K562 (cell line): ENCODE results near the gene ACLY. TPM values are rescaled to one million over a fixed set of nuclear protein-coding genes. Genes with fewer than 3 reads are reported as not detected.
A peak's percentile ranks its signal among the peaks of the same experiment; 100 is the strongest.

Experiments
- ARHGAP35 ChIP-seq: fragments of 450-650 bp; IDR thresholded peaks from 2 replicates; pipeline ENCODE4 v1.6.1; 2018; ENCODE audit not compliant: partially characterized antibody
- CREBBP ChIP-seq: IDR thresholded peaks from one replicate; pipeline ENCODE4 v1.6.1; 2012; ENCODE audit warnings: low read depth, mild to moderate bottlenecking, control low read depth, inconsistent platforms, low read length
- DPF2 ChIP-seq: fragments of 450-650 bp; IDR thresholded peaks from 2 replicates; pipeline ENCODE4 v1.6.1; 2016
- E2F3 ChIP-seq: fragments of 250-450 bp; sonication (Bioruptor Pico); IDR thresholded peaks from 2 replicates; pipeline ENCODE4 v1.4.0; 2020; ENCODE audit warnings: mild to moderate bottlenecking
- E2F6 ChIP-seq, 2 experiments: IDR thresholded peaks; 2 replicates each; pipeline ENCODE4 v1.6.1; 2011; ENCODE audit warnings: borderline replicate concordance in 1 of 2, control low read depth in 1 of 2, low read depth in 1 of 2, low read length in 1 of 2, mild to moderate bottlenecking in 1 of 2, mixed read lengths in 1 of 2, moderate library complexity in 1 of 2; ENCODE audit not compliant: insufficient read depth in 1 of 2, insufficient read length in 1 of 2, poor library complexity in 1 of 2, severe bottlenecking in 1 of 2; ENCODE audit errors: extremely low read depth in 1 of 2
- FOXJ3 ChIP-seq: sonication (generic); formaldehyde crosslinking; IDR thresholded peaks from 2 replicates; pipeline ENCODE4 v1.4.0; 2020; ENCODE audit warnings: mild to moderate bottlenecking, missing genetic modification reagents
- FOXP4 ChIP-seq: sonication (generic); formaldehyde crosslinking; IDR thresholded peaks from 2 replicates; pipeline ENCODE4 v1.8.0; 2022; ENCODE audit warnings: mild to moderate bottlenecking, missing genetic modification reagents, borderline replicate concordance
- HEY1 ChIP-seq: fragments of 250-450 bp; sonication (Bioruptor Pico); IDR thresholded peaks from 2 replicates; pipeline ENCODE4 v1.5.0; 2020; ENCODE audit warnings: mild to moderate bottlenecking, moderate library complexity, borderline replicate concordance
- KAT7 ChIP-seq: sonication (generic); formaldehyde crosslinking; IDR thresholded peaks from 2 replicates; pipeline ENCODE4 v1.8.0; 2022; ENCODE audit warnings: missing genetic modification reagents, mild to moderate bottlenecking, borderline replicate concordance
- KLF13 ChIP-seq: fragments of 450-650 bp; IDR thresholded peaks from 2 replicates; pipeline ENCODE4 v1.6.1; 2016; ENCODE audit warnings: missing genetic modification characterization, low read depth, mild to moderate bottlenecking, missing compliant biosample characterization, moderate library complexity, borderline replicate concordance
- KLF6 ChIP-seq: fragments of 250-450 bp; sonication (Bioruptor Pico); IDR thresholded peaks from 2 replicates; pipeline ENCODE4 v1.4.0; 2020; ENCODE audit warnings: mild to moderate bottlenecking, moderate library complexity, borderline replicate concordance
- NFXL1 ChIP-seq: fragments of 450-650 bp; formaldehyde crosslinking; IDR thresholded peaks from 2 replicates; pipeline ENCODE4 v1.4.0; 2021; ENCODE audit warnings: mild to moderate bottlenecking
- SAP30 ChIP-seq: fragments of 200-600 bp; sonication (generic); IDR thresholded peaks from 2 replicates; pipeline ENCODE4 v1.6.1; 2012; ENCODE audit warnings: borderline replicate concordance, low read depth, mild to moderate bottlenecking, moderate library complexity, low read length, control low read depth, inconsistent platforms; ENCODE audit not compliant: insufficient read depth, poor library complexity, severe bottlenecking
- SMARCA5 ChIP-seq: fragments of 450-650 bp; IDR thresholded peaks from 2 replicates; pipeline ENCODE4 v1.6.1; 2016
- SRSF3 ChIP-seq: fragments of 200-400 bp; formaldehyde crosslinking; IDR thresholded peaks from 2 replicates; pipeline ENCODE4 v1.6.1; 2016; ENCODE audit warnings: mild to moderate bottlenecking, low read length, moderate library complexity; ENCODE audit not compliant: insufficient read depth
- STAT5A ChIP-seq: IDR thresholded peaks from 2 replicates; pipeline ENCODE4 v1.6.1; 2012; ENCODE audit warnings: low read length, inconsistent platforms, borderline replicate concordance
- SUPT5H ChIP-seq: fragments of 450-650 bp; IDR thresholded peaks from 2 replicates; pipeline ENCODE4 v1.6.1; 2016
- TFAP4 ChIP-seq: sonication (generic); formaldehyde crosslinking; IDR thresholded peaks from 2 replicates; pipeline ENCODE4 v1.8.0; 2022; ENCODE audit warnings: missing genetic modification reagents, mild to moderate bottlenecking, moderate library complexity, borderline replicate concordance
- THAP7 ChIP-seq: fragments of 250-450 bp; sonication (Bioruptor Pico); IDR thresholded peaks from 2 replicates; pipeline ENCODE4 v1.5.0; 2021
- THRAP3 ChIP-seq: fragments of 450-650 bp; IDR thresholded peaks from 2 replicates; pipeline ENCODE4 v1.6.1; 2016; ENCODE audit warnings: mild to moderate bottlenecking, inconsistent platforms, borderline replicate concordance
- ZNF232 ChIP-seq: sonication (generic); formaldehyde crosslinking; IDR thresholded peaks from 2 replicates; pipeline ENCODE4 v1.8.0; 2022; ENCODE audit warnings: mild to moderate bottlenecking, missing genetic modification reagents
- ZNF253 ChIP-seq: fragments of 250-450 bp; sonication (Bioruptor Pico); conservative IDR thresholded peaks from 2 replicates; pipeline ENCODE4 v1.6.1; 2021; ENCODE audit warnings: mild to moderate bottlenecking
- ZNF384 ChIP-seq: IDR thresholded peaks from 2 replicates; pipeline ENCODE4 v1.6.1; 2012; ENCODE audit warnings: low read depth, low read length, improper control_type of control experiment
- polyA plus RNA-seq, 8 experiments: library from polyadenylated mRNA; depleted of rRNA in 4 of 8; stranded (reverse) in 5 of 8; unstranded in 3 of 8; fragments of >200 nt; fragmentation: Nextera tagmentation in 2 of 8; fragmentation: Illumina TruSeq in 1 of 8; extraction: Ambion mirVana in 2 of 8; extraction: Trizol in 1 of 8; gene quantifications; 2 replicates each; pipeline versions ENCODE4 v1.2.1 to v1.2.3, GENCODE V29; 2011 to 2014; ENCODE audit warnings: inconsistent platforms in 1 of 8, missing spikeins in 1 of 8
- total RNA-seq, 7 experiments: library from RNA; depleted of rRNA in 6 of 7; stranded (reverse); fragments of >200 nt in 6 of 7; fragmentation: Illumina TruSeq in 2 of 7; extraction: Trizol in 2 of 7; gene quantifications; 2 replicates each; pipeline versions ENCODE4 v1.2.1 to v1.2.3, GENCODE V29; 2011 to 2021; ENCODE audit warnings: low replicate concordance in 1 of 7

ACLY gene
- total and polyA plus RNA-seq, 9 of the 15 experiments (the other 6 are each of a cell fraction or from before 2014, with no cell fraction given), result 42.9 to 280 (median 125) TPM

GRCh38 chr17:41966463-41967140 is 47.9 kb upstream of the ACLY start, which contains the start of gene CNP (continued):
- TF ChIP-seq ZNF384, result no peak
- TF ChIP-seq KAT7 (CRISPR knock-in tag), result peak; percentile 46; the same call in 1 of the 2 replicates
- no peak for TF ChIP-seq STAT5A
- no peak for TF ChIP-seq ZNF232
- TF ChIP-seq E2F3 (CRISPR knock-in tag), result peak; percentile 65; the same call in 1 of the 2 replicates
- peak; percentile 81 for TF ChIP-seq ARHGAP35
- peak; percentile 79; the same call in 1 of the 2 replicates for TF ChIP-seq KLF13 (tag)
- no peak; the same call in 1 of the 2 replicates for TF ChIP-seq DPF2
- no peak for TF ChIP-seq THAP7
- no peak for TF ChIP-seq SMARCA5
- no peak for TF ChIP-seq KLF6
- no peak for TF ChIP-seq CREBBP
- TF ChIP-seq SAP30, result peak; percentile 80
- no peak for TF ChIP-seq FOXP4 (CRISPR knock-in tag)
- no peak for TF ChIP-seq THRAP3
- no peak for TF ChIP-seq ZNF253 (CRISPR knock-in tag)
- TF ChIP-seq SRSF3, result 0 out of 2 replicates have a peak, but pooled peaks have one; percentile 13
- TF ChIP-seq SUPT5H, result no peak
- no peak for TF ChIP-seq FOXJ3 (CRISPR knock-in tag)
- no peak for TF ChIP-seq NFXL1 (CRISPR knock-in tag)
- TF ChIP-seq TFAP4, result no peak
- peak; percentile 77 to 90 for TF ChIP-seq E2F6 (IDR thresholded peaks at IDR 0.05; ENCODE audit: borderline replicate concordance in 1 of 2, extremely low read depth in 1 of 2, insufficient read depth in 1 of 2, insufficient read length in 1 of 2, low read depth in 1 of 2, low read length in 1 of 2, poor library complexity in 1 of 2, severe bottlenecking in 1 of 2)
- no peak for TF ChIP-seq HEY1 (CRISPR knock-in tag)
